HG03066 (cell line): ENCODE results near the gene ARHGAP27.

Experiments
- ATAC-seq: cut with Tn5 transposase; IDR thresholded peaks from one replicate; pipeline ENCODE4 v1.9.1; 2021; ENCODE audit warnings: low read depth; ENCODE audit not compliant: unreplicated experiment

Gene ARHGAP27

DNA sequence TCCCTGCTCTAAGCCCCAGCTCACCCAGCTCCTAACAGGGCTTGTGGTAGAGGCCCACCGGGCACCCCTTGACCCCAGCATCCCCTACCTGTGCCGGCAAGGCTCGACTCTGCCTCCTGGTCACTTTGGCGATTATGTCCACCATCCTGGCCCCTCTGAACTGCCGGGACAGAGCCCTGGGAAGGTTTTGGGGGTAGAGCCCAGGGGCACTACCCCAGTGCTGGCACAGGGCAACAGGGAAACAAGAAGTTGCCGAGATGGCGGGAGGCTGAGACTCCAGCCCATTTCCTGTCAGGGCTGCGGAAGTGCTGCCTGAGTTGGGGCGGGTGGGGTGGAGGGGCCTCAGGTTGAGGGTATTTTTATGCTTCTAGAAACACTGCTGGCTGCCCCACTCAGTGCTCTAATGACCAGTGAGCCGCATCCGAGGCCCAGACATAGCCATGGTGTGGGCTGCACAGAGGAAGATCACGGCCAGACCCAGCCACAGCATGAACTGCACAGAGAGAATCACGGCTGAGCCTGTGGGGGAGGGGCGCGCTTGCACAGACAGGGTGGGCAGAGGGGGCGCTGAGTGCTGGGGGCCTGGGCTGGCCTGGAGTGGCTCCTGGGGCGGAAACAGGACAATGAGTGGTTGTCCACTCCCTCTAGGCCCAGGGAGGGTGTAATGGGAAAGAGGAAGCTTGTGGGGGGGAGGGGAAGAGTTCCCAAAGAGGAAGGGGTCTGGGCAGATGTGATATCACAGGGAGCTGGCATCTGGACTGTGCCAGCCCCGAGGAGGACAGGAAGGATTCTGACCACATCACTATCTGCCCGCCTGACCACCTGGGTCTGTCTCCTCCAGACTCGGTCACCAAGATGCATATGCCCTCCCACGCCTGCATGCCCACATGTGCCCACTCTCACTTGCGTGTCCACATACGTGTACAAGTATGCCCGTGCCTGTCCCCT lies 22.3 kb downstream of the ARHGAP27 start:
- ATAC-seq, result no peak

DNA sequence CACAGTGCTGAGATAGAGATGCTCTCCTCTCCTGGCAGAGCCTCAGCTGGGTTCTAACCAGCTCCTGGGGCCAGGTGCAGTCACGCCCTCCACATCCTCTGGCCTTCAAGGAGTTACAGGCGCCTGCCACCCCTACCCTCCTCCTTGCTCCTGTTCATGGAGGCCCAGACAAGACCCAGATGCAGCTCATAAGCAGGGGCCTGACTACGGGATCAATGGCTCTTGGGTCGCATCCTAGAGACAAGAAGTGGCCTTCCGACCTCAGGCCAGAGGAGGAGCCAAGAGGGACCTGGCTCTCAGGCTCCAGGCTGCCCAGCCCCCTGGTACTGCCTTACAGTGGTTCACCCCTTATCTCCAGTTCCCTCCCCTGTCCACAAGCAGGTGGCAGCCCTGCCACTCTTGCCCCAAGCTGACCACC lies 23.0 kb downstream of the ARHGAP27 start:
- ATAC-seq, result no peak

DNA sequence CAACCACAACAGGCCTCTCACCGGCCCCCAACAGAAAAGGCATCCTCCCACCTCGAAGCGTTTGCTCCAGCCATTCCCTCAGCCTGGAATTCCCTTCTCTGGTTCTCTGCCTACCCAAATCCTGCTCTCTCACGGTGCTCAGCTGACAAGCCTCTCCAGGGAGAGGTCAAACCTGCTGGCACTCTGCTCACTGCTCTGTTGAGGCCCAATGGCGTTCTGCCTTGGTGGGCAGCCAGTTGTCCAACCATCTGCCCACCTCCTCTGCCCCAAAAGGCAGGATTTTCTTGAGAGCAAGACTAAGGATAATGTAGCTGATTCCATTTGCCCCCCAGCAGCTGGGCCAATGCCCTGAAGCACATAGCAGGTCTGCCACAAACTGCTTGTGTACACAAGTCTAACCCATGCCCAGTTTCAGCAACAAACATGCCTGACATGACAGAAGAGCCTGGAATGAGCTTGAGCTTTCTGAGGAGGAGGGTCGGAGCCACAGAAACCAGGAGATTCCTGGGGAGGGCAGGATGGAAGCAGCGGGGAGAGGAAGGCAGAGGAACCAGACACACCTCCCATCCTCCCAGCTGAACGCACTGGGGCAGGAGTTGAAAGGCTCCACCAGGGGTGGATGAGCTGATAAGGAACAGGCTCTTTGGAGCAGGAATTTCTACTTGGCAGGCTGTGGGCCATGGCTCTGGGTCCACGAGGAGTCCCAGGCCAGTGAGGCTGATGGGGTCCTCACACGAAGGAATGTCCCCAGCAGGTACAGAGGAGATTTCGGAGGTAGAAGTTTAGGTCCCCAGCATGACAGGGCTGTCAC lies 23.9 kb downstream of the ARHGAP27 start:
- no peak for ATAC-seq

GRCh38 chr17:45406107-45406506 lies 26.6 kb downstream of the ARHGAP27 start:
- no peak for ATAC-seq

DNA sequence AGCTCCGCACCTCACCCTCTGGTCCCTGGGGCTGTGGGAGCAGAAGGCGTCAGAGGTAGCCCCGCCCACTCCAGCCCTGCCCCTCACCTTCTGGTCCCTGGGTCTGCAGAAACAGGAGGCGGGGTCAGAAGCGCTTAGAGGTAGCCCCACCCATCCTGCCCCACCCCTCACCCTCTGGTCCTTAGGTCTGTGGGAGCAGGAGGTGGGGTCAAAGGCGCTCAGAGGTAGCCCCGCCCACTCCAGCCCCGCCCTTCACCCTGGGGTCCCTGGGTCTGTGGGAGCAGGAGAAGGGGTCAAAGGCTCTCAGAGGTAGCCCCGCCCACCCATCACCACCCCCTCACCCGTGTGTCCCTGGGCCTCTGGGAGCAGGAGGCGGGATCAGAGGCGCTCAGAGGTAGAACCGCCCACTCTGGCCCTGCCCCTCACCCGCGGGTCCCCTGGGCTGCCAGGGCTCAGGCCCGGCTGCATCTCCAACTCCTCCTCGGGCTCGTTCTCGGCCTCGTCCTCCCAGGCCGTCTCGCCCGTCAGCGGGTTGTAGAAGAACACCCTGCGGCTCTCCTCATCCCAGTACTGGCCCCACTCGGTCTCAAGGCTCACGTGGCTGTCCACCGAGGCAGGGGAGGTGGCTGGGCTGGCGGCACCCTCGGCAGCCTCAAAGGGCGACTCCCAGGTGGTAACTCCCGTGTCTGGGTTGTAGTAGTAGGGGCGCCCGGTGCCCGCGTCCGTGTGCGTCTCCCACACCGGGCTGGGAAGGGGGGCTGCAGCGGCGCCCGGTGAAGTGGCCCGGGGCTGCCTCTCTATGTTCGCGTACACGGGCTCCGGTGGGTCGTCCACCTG lies 27.2 kb downstream of the ARHGAP27 start:
- no peak for ATAC-seq

DNA sequence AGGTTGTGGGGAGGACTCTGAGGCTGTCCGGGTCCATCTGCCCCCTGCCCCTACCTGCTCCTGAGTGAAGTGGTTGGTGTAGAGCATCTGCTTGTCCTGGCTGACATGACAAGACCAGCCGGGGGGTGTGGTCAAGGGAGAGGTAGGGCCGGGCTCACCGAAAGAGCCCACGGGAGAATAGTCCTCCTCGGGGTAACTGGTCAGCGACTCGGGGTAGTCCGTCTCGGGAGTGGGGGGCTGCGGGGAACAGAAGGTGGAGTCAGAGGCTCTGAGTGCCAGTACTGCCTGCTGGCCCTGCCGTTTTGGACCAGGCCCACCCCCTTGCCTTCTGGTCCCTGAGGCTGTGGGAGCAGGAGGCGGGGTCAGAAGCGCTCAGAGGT lies 27.8 kb downstream of the ARHGAP27 start:
- no peak for ATAC-seq

GRCh38 chr17:45403906-45404490 lies 28.7 kb downstream of the ARHGAP27 start:
- ATAC-seq, result no peak

DNA sequence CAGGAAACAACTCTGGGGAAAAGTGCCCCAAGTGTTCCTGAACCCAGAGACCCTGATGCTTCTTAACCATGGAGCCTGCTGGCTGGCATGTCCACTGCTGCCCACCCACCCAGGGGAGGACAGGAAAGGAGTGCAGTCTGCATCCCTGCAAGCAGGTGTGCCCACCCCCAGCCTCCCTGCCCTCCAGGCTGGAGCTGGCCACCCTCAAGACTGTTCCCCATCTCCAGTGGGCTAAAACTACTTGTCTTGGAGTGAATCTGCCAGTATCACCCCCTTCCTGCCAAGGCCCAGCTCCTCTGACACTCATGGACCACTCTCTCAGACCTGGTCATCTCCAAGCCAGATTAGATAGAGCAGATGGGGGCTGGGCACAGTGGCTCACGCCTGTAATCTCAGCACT lies 29.8 kb downstream of the ARHGAP27 start:
- no peak for ATAC-seq

- no peak for ATAC-seq
Measured at GRCh38 chr17:45398800-45399199, 33.9 kb downstream of the ARHGAP27 start.

GRCh38 chr17:45397796-45398195 lies 34.9 kb downstream of the ARHGAP27 start:
- ATAC-seq, result no peak

GRCh38 chr17:45396496-45397205 lies 36.0 kb downstream of the ARHGAP27 start:
- ATAC-seq, result no peak

DNA sequence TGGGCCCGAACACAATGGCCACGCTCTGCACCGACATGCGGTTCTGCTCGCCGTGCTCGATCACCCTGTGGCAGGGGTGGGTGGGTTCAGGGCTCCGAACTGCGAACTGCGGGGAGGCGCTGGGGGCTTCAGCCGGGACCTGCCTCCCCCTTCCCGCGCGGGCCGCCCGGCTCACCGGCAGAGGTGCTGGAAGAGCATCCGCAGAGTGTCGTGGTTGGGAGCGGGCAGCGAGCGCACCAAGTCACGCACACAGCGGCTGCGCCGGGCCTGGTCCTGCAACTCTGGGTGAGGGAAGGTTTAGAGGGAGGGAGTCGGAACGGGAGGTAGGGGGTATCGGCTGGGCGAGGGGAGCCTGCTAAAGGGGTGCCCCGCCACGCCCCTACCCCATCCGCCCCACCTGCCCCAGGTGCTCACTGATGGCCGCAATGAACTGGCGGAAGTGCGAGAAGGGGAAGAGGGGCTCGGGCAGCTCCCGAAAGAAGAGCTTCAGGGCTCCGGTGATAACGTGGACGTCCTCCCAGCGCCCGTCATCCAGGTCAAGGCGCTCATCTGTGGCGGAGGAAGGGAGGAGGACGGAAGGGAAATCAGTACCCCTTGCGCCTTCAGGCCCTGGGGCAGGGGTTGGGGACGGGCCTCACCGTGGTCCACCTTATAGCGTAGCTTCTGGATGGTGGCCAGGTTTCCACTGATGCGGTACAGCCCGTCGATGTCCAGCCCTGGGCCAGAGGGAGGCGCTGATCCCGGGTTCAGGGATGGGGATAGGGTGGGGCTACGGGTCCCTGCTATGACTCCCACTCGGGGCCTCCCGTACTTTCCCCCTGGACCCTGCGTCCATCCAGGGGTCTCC lies 36.9 kb downstream of the ARHGAP27 start:
- no peak for ATAC-seq

GRCh38 chr17:45394913-45395568 lies 37.6 kb downstream of the ARHGAP27 start:
- no peak for ATAC-seq

DNA sequence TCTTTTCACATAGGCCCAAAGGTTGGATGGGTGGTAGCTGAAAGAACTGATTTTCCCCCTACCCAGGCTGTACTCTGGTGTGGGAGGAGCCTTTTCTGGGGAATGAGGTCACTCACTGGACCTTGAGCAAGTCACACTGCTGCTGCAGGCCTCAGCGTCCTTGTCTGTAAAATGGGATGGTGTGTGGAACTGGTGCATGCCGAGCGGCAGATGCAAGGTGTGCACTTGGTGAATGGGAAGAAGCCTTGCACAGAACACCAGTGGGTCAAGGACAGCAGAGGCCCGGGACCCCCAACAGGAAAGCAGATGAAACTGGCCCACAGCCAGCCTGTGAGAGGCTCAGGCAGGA lies 38.1 kb downstream of the ARHGAP27 start:
- ATAC-seq, result no peak

DNA sequence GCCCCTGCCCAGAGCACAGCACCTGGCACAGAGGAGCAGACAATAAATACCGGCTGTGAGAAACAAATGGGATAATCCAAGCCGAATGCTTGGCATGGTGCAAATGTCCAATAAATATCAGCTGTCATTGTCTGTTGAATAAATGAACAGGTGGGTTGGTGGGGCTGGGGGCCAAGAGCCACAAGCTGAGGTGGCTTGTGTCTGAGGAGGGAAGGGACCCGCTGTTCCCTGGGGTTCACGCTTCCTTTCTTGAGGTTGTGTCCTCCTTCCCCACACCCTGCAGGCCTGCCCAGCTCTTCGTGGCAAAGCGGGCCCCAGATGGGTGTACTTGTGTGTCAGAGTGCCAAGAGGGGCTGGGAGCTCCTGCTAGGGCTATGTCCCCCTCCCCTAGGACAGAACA lies 38.6 kb downstream of the ARHGAP27 start:
- ATAC-seq, result no peak

GRCh38 chr17:45393411-45393810 lies 39.3 kb downstream of the ARHGAP27 start:
- no peak for ATAC-seq

GRCh38 chr17:45391918-45392317 lies 40.8 kb downstream of the ARHGAP27 start:
- no peak for ATAC-seq

- ATAC-seq, result no peak
Measured at GRCh38 chr17:45391291-45391690, 41.4 kb downstream of the ARHGAP27 start.
